GM19372 (cell line): ENCODE measurements around the gene SCAF8.
A peak's percentile ranks its signal among the peaks of the same experiment; 100 is the strongest.
"Not testable (repeated sequence)": the region's sequence is repeated elsewhere in the genome, so short reads cannot be mapped to it uniquely, and the experiment has no call there.

Experiments used
- ATAC-seq: cut with Tn5 transposase; IDR thresholded peaks from one replicate; pipeline ENCODE4 v1.9.1; 2021; ENCODE audit warnings: mild to moderate bottlenecking, low read depth, moderate library complexity; ENCODE audit not compliant: unreplicated experiment

Gene SCAF8, protein sequence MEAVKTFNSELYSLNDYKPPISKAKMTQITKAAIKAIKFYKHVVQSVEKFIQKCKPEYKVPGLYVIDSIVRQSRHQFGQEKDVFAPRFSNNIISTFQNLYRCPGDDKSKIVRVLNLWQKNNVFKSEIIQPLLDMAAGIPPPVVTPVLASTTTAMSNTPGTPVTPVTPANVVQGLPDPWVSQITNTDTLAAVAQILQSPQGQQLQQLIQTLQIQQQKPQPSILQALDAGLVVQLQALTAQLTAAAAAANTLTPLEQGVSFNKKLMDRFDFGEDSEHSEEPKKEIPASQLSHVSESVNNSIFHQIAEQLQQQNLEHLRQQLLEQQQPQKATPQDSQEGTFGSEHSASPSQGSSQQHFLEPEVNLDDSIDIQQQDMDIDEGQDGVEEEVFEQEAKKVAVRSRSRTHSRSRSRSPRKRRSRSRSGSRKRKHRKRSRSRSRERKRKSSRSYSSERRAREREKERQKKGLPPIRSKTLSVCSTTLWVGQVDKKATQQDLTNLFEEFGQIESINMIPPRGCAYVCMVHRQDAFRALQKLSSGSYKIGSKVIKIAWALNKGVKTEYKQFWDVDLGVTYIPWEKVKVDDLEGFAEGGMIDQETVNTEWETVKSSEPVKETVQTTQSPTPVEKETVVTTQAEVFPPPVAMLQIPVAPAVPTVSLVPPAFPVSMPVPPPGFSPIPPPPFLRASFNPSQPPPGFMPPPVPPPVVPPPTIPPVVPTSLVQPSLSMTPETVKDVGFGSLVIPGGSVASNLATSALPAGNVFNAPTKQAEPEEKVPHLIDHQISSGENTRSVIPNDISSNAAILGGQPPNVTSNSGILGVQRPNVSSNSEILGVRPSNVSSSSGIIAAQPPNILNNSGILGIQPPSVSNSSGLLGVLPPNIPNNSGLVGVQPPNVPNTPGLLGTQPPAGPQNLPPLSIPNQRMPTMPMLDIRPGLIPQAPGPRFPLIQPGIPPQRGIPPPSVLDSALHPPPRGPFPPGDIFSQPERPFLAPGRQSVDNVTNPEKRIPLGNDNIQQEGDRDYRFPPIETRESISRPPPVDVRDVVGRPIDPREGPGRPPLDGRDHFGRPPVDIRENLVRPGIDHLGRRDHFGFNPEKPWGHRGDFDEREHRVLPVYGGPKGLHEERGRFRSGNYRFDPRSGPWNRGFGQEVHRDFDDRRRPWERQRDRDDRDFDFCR (N-terminal part only)

DNA sequence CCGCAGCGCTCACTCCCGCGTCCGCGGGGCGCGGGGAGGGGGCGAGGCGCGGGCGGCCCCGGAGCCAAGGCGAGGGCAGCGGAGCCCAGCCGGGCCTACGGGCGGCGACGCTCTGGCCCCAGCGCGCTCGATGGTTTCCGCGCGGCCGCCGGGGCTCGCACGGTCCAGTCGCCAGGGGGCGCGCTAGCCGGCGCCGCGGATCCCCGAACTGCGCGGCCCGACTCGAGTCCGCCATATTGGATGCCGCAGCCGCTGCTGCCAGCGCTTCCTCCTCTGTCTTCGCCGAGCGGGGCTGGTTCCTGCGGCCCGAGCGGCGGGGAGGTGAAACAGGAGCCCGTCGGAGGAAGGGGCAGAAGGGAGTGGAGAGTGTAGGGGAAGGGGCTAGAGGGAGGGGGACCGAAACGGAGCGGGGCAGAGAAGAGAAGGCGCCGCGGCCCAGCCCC lies at the start of gene SCAF8:
TSS of gene SCAF8 (plus strand) at position 234 of the 443 bp plus-strand sequence. CDS start 485 bp downstream, outside the sequence.
- peak; percentile 72 for ATAC-seq

DNA sequence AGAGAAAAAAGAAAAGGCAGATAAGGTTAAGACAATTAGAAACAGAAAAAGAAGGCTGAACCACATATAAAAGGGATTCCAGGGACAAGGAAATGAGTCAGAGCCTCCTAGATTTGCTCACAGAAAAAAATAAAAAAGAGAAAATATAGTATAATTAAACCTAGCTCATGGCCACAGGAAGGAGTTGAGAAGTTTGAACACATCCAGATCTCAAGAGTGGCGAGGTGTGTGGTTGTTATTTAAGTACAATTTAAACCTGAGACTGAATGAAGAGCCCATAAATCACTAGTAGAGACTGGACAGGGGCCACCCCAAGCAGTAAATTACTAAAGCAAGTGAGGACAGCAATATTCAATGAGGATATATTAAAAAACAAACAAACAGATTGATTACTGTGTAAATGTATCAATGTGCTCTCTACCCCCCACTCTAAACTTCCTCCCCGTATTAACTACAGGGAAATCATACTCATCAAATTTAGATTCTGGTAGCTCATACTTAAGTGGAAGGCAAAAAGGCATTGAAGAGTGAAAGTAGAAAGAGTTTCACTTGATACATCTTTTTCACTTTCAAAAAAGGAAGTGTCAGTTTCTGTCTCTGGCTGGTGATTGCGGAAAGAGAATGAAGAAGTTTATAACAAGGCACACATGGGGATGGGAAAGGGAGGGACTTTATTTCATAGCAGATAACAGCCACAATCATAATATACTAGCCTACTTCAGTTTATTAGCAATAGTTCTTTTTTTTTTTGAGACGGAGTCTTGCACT lies 49.3 kb upstream of the SCAF8 start:
- peak; percentile 68 for ATAC-seq

DNA sequence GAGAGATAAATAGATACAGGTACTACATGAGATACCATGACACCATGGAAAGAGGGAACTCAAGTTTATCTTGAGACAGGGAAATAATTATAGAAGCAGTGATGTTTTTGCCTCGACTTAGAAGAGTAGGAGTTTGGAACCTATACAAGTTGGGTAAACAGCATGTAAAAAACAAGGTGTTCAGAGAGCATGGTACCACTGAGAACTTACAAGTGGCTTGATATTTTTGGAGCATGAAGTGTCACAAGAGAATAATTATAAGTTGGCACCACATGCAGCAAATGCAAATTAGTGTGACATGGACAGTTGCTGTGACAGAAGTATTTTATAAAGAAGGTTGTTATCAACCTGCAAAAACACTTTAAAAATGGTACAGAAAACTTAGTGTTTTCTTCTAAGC lies 47.1 kb upstream of the SCAF8 start:
- no peak for ATAC-seq

DNA sequence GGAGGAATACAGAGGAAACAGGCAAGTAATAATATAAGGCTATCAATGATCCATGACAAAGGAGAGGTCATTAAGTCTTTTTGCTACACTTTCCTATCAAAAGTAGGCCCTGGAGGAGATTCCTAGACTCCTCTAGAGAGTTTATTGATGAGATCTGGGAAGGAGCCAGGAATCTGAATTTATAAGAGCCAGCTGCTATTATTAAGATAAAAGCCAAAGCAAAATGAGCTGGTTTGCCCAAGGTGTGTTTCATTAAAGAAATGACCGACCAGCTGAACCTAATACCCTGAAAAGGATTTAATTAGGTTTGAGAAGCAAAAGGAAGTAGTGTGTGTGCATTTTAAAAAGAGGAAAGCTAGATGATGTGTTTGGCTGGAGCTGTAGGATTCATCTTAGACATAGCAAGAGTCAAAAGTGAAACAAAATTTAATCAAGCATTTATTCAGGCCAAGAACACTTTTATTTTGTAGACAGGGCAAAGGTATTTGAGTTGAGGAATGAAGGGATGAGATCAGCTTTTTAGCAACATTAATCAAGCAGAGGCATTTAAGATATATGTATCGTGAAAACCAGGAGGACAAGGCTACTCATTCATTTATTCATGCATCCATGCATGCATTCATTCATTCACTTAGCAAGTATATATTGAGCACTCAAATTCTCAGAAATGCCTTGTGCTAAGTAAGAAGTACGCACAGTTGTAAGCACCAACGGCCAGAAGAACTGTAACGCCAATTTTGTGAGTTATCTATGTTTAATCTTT lies 43.5 kb upstream of the SCAF8 start:
- ATAC-seq, result no peak

DNA sequence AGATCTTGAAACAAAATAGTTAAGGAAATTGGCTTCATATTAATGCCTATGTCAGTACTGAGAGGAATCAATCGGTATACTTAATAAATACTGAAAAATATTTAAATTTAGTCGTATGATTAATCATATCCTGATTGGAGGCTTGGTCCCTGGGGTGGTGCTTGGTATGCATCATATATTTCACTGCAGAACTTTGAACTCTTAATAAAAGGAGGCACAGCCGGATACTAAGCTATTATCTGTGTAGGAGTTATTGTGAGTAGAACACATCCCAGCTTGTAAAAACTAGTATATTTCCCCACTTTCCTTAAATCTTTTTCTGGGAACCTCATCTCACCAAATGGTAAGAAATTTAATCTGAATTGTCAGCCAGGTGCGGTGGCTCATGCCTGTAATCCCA lies 42.4 kb upstream of the SCAF8 start:
- no peak for ATAC-seq

DNA sequence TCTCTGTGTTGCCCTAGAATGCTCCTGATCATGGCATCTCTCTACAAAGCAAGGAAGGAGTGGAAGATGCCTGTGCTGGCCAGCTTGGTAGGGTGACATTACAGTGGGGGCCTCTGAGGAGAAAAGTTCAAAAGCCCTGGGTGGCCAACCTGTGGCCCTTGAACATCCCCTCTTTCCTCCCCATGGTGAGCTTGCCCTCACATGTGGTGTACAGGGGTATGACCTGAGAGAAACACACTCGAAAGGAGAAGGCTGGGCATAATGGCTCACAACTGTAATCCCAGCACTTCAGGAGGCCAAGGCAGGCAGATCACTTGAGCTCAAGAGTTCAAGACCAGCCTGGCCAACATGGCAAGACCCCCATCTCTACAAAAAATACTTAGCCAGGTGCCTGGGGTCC lies 36.6 kb upstream of the SCAF8 start:
- no peak for ATAC-seq

DNA sequence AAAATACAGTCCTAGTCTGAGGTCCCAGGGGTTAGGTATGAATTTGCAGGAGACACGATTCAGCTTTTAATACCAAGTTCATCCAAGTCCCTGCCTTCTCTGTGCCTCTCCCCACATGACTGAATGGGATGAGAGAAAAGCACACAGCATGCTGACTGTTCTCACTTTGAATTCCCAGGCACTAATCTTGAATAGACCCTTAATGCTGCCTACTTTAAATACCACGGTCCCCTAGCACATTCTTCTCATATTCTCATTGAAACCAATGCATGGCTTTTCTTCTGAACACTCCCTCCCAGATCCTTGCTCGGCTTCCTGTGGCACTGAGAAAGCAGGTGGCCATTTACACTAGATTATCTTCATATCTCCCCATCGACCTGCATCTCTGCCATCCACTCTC lies 30.1 kb upstream of the SCAF8 start:
- ATAC-seq, result no peak

DNA sequence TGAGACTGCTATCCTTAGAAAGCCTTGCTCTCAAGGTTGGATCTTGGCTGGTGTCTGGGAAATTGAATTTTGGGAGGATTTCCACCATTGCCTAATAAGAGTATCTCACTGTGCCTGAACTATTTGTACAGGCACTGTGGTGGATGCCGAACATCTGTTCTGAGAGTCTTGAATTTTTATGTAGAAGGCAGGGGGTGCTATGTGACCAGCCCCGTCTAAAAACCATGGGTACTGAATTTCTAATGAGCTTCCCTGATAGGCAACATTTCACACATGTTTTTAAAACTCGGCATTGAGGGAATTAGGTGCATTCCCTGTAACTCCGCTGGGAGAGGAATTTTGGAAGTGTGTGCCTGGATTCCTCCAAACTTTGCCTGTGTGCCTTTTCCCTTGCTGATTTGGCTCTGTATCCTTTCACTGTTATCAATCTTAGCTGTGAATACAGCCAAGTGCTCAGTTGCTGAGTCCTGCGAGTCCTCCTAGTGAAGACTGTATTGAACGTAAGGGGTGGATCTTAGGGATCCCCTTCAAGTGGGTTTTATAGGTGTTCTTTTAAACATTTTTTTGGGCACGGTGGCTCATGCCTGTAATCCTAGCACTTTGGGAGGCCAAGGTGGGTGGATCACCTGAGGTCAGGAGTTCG lies 27.6 kb upstream of the SCAF8 start:
- no peak for ATAC-seq

DNA sequence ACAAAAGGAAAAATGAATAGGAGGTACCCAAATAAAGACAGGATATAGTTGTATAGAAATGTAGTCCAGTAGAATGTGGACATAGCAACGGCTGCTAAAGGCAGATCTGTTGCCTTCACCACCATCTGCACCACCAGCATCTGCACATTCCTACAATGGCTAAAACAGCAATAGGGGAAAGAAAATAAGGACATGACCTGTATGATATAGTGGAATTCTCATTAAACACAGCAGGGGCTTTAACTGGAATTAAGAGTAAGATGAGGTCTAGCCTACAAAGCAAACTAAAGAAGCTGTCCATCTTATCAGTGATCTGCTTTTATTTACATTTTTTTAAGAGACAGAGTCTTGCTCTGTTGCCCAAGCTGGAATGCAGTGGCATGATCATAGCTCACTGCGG lies 26.8 kb upstream of the SCAF8 start:
- ATAC-seq, result no peak

DNA sequence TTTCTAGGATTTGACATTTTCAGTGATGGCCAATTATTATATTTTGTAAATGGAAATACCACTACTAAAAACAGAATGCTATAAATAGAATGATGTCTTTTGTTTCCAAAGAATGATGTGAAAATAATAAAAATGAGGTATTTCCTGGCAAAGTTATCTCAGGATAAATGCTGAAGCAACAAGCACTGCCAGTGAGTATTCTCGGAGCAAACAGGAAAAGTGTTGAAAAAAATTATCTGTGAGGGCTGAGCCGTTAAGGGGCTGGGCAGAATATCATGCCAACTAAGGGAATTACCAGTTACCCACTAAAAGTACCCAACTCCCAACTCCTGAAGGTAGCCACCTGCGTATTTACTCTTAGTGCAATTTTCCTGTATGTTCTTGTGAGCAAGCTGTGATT lies 23.6 kb upstream of the SCAF8 start:
- no peak for ATAC-seq

DNA sequence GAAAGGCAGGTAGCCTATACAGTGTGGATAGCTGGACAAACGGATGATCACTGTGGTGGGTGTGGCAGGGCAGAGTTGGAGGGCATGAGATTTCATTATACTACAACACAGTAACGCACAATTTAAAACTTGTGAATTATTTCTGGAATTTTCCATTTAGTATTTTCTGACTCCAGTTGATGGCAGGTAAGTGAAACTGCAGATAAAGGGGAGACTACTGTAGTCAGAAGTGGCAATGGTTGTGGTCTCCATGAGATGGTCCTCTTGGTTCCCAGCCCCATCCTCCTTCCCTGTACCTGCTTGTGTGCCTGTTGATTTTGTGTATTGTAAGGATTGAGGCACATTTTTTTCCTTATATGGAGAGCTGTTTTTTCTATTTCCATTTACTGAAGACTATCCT lies 22.5 kb upstream of the SCAF8 start:
- no peak for ATAC-seq

DNA sequence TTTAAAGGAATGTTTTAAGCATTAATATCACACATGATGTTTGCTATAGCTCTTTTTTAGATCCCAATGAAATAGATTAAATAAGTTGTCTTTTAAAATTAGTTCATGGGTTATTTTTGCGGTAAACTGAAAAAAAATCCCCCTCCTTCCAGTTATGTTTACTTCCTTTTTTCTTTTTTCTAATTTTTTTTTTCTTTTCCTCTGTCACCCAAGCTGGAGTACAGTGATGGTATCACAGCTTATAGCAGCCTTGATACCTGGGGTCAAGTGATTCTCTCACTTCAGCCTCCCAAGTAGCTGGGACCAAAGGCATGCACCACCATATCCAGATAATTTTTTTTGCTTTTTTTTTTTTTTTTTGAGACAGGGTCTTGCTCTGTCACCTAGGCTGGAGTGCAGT lies 17.8 kb upstream of the SCAF8 start:
- ATAC-seq, result no peak

DNA sequence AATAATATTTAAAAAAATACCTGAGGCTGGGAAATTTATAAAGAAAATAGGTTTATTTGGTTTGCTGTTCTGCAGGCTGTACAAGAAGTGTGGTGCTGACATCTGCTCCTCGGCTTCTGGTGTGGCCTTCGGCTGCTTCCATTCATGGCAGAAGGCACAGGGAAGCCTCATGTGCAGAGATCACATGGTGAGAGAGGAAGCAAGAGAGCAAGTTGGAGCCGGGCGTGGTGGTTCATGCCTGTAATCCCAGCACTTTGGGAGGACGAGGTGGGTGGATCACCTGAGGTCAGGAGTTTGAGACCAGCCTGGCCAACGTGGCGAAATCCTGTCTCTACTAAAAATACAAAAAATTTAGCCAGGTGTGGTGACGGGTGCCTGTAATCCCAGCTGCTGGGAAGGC lies 16.9 kb upstream of the SCAF8 start:
- not testable (repeated sequence) for ATAC-seq

DNA sequence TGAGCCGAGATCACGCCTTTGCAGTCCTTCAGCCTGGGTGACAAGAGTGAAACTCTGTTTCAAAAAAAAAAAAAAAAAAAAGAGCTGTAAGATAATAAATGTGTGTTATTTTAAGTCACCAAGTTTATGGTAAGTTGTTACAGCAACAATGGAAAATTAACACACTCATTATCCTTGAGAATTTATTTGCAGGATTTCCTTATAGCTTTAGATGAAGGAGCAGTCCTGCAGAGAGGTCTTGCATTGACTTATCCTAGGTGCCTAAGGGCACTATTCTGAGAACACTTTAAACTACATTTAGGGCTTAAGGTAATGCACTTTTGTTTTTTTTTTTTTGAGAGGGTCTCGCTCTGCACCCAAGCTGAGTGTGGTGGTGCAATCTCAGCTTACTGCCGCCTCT lies 13.8 kb upstream of the SCAF8 start:
- ATAC-seq, result no peak

DNA sequence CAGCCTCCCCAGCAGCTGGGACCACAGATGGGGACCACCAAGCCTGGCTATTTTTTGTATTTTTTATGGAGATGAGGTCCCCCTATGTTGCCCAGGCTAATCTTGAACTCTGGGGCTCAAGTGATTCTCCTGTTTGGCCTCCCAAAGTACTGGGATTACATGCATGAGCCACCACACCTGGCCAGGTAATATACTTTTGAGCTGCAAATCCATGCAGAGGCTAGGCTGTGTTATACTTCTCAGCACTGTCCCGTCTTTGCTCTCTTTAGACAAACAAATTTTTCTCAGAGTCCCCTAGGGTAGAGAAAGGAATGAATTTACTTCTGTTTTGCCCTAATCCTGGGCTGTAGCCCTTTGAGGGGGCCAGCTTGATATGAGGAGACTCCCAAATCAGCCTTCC lies 13.4 kb upstream of the SCAF8 start:
- no peak for ATAC-seq

DNA sequence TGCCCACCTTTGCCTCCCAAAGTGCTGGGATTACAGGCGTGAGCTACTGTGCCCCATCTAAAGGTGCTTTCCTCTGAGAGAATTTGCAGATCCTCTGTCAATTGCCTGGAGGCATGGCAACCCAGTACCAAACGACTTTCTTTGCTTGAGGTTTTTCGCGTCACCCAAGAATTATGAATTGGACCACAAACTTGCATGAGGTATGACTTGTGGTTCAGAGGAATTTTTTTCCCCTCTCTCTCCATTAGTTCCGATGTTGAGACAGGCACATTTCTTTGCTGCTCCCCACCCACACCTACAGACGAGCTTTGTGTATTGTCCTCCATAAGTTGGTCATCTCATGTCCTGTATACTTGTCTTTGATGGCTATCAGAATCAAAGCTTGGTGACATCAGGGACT lies 11.8 kb upstream of the SCAF8 start:
- ATAC-seq, result no peak

DNA sequence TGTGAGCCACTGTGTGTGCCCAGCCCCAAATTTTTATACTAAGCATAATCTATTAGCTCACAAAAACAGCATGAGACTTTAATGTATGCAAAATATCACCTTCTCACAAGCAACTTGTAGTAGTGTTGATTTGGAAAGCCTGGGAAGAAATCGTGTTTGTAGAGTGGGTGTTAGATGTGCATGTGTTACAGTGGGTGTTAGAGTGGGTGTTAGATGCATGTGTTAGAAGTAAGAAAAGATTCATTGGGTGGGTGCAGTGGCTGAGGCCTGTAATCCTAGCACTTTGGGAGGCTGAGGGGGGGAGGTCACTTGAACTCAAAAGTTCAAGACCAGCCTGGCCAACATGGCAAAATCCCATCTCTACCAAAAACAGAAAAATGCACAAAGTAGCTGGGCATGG lies 6.3 kb upstream of the SCAF8 start:
- ATAC-seq, result no peak

DNA sequence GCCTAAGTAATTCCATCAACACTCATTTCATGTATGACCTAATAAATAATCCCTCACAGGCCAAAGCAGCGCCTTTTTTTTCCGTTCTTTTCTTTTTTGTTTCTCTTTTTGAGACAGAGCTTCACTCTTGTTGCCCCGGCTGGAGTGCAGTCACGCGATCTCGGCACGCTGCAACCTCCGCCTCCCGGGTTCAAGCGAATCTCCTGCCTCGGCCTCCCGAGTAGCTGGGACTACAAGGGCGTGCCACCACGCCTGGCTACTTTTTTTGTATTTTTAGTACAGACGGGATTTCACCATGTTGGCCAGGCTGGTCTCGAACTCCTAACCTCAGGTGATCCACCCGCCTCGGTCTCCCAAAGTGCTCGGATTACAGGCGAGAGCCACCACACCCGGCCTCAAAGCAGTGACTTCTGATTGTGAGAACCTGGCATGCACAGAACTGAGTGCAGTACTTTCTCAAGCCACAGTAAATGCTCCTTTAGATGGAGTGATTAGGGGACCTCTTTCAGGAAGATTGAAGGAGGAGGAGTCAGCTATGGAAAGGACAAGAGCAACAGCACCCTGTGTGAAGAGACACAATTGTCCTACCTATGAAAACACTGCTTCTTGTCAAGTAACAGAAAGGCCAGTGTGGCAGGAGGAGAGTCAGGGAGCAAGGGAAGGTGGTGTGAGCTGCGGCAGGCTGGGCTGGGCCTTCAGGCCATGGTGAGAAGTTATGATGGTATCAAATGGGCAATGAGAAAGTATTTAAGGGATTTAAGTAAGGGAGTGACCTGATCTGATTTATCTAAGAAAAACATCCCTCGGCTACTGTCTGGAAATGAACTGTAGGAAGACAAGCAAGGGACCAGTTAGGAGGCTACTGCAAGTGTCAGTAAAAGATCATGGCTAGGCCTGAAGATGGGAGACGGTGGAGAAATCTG lies 1.7 kb upstream of the SCAF8 start:
- ATAC-seq, result no peak
